NCI-H1048 (cell line): ENCODE measurements around the gene RPS6KA2.
"Not testable (repeated sequence)": the region's sequence is repeated elsewhere in the genome, so short reads cannot be mapped to it uniquely, and the experiment has no call there.

ENCODE experiments used
- DNase-seq: peaks from one replicate; lab custom pipeline; 2025; lab: John Stamatoyannopoulos, UW

RPS6KA2 gene

GRCh38 chr6:166635013-166635970 lies 8.2 kb upstream of the RPS6KA2 start:
- DNase-seq = no peak

DNA sequence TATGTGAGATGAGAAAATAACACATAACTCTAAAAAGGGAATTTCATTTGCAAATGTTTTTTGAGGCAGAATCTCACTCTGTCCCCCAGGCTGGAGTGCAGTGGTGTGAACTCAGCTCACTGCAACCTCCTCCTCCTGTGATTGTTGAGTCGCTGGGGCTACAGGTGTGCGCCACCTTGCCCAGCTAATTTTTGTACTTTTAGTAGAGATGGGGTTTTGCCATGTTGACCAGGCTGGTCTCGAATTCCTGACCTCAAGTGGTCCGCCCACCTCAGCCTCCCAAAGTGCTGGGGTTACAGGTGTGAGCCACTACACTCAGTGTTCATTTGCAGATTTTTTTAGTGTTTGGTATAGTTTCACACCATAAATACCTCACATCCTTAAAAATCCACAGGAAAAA lies 7.5 kb upstream of the RPS6KA2 start:
- DNase-seq = not testable (repeated sequence)

- no peak for DNase-seq
Measured at GRCh38 chr6:166633732-166634535, 6.9 kb upstream of the RPS6KA2 start.

GRCh38 chr6:166632731-166633130 lies 5.7 kb upstream of the RPS6KA2 start:
- DNase-seq = no peak

DNA sequence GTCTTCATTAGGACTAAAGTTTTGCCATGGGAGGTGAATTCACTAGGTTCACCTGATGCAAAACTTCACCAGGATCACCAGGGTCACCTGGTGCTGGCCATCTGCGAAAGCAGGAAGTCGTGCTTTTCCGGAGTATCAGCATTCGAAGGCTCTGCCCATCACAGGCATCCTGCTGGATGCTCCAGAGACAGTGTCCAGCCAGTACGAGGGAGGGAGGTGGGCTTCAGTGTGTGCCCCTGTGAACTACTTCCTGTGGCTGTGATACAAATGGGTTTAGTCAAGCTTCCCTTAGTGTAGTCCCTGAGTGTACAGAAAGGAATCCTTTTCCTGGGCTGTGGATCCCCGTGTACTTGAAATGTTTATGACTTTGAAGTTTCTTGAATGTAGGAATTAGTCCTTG lies 3.4 kb upstream of the RPS6KA2 start:
- DNase-seq = no peak

DNA sequence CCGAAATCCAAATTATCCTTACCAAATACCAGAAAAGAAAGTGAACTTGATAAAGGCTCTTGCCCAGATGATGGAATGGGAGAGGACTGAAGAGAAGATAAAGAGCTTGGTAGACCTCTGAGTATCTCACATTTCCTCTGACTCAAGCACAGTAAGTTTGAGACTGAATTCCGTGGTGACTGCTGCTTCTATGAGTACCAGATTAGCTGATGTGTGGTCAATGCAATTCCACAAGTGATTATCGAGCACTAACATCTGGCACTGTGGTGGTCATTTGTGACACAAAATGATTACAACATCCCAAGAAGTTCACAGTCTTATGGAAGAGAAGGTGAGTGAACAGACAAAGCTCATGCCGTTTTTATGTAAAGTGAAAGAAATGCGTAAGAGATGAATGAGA lies 2.6 kb upstream of the RPS6KA2 start:
- DNase-seq = no peak

DNA sequence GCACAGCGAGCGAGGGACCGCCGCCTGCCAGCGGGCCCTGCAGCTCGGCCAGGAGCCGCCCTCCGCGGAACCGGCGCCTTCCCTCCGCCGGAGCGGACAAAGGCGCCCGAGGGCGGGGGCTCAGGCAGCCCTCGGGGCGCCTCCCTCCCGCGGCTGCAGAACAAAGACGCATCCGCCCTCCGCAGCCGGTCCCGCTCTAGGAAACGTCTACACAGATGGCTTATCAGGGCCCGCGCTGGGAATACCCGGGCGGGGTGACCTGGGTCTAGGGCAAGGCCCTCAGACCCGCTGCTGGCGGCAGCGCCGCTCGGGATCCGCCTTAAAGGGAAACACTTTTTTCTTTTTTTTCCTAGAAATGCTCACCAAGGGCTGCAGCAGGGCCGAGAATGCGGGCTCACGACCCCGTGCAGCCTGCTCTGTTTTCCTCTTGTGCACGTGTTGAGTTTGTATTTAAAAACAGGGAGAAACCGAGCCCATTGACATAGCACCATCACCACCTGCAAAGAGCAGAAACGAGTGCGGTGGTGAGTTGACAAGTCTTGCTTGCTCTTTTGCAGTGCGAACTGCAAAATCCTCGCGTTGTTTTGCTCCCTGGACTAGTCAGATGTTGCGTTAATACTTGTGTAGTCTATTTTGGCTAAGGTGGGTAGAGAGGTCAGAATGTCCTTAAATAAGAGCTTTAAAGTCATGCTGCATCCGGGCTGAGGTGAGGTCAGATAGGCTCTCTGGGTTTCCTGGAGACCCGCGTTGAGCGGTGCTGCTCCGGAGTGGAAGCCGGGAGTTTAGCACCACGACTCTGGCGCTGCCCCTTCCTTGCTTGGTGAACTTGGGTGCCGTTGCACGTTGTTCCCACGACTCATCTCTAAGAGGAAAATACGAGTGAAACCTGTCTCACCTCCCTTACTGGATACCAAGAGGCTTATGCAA lies 1.1 kb upstream of the RPS6KA2 start:
- DNase-seq = no peak

GRCh38 chr6:166626177-166627032 lies 646 bp downstream of the RPS6KA2 start:
- no peak for DNase-seq

DNA sequence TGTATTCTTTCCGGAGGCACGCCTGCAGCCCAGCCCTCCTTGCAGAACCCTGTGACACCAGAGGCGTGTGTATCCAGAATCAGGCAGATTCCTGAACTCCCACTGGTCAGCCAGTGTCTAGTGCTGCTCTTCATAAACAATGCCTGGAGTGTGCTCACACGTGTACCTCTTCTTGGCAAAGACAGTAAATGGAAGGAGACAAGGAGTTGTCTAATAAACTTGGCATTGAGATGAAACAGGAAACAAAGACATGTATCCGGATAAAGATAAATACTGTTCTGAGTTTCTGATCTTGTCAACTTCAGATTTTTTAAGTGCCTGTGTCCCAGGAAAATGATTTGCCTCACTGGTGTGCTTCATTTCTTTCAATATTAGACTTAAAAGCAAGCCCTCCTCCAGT lies 1.7 kb downstream of the RPS6KA2 start:
- DNase-seq = no peak

DNA sequence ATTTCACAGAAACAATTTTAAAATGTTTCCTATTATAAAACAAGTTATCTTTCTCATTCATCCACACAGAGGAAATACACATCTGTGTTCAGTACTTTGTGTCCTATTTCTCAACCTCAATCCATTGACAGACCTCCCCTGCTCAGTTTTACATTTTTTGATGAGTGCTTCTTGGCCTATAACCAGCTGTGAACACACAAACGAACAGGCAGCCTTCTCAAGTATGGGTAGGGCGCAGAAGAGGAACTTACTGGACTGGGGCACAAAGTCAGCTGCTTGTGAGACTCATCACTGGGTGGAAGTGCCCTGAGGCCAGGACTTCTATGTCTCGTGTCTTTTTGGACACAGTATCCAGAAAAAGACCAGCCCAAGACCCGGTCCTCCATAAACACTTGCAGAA lies 2.8 kb downstream of the RPS6KA2 start:
- no peak for DNase-seq

DNA sequence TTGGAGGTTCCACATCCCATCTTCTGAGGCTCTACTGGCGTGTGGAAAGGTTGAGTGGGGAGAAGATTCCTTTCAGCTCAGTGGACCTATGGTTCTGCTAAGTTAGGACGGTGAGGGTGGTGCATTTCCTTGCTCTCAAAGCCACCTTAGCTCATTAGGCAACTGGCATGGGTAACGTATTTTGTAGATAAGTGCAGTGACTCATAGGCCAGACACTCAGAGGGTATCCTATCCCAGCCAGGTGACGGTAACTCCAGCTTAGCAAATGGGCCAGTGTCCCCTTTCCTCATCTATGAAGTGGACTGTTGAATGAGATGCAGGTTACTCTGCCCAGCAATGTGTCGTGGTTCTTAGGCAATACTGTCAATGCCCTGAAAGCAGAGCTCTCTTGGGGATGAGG lies 3.7 kb downstream of the RPS6KA2 start:
- DNase-seq = no peak

DNA sequence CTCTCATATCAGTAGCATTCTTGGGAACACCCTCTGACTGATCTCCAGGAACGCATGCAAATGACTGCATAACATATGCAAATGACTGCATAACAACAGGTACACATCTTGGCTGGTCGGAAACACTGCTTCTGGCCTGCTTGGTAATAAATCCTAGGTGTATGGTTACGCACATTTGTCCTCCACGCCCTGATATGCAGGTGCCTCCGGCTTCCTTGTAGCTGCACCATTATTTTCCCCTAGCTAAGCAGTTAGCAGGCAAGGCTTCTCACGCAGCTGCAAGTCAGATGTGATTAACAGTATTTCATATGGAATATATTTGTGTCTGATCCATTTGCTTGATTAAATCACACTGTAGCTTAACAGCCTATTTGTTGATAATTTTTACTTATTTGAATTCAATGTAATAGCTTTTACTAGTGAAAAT lies 5.9 kb downstream of the RPS6KA2 start:
- DNase-seq = peak; percentile 79

DNA sequence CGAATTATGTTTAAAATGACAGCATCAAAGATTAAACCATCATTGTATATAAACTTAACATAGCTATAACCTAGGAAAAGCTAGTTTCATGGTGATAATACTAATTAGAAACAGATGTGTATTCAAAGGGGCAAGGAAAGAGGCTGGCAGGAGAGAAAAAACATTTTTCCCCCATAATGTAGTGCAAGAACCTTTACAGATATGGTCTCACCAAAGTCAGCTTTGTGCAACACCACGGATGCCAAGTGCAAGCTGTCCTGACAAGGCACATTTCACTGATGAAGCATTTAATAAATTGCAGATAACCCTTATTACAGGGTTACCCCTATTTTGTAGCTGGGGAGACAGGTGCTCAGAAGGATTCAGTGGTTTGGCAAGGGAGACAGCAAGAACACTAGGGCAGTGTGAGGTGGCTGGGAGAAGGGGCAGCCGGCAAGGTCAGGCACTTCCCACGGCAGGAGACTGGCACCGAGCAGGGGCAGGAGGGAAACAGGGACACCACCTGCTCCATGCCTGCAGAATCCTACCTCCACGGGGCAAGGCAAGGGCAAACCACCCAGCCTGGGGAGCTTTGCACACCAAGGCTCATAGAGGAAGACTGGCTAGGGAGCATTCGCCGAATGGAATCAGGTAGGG lies 6.5 kb downstream of the RPS6KA2 start:
- no peak for DNase-seq

GRCh38 chr6:166619912-166620311 lies 7.1 kb downstream of the RPS6KA2 start:
- no peak for DNase-seq

GRCh38 chr6:166618866-166619761 lies 7.9 kb downstream of the RPS6KA2 start:
- DNase-seq = no peak

DNA sequence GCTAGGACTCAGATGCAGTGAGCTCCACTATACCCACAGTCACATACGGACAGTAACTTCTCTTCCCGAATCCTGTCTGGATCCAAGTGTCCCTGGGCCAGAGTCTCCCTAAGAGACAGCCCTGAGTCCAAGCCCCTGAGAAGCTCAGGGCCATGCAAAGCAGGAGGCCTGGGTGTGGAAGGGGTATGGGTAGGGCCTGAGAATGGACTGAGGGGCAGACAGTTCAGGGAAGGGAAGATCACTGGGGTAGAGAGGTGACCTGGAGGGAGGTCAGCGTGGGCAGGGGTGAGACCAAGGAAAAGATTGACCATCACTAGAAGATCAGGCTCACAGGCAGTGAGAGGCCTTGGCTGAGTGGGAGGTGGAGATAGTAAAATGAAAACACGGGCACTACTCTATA lies 8.8 kb downstream of the RPS6KA2 start:
- DNase-seq = no peak

DNA sequence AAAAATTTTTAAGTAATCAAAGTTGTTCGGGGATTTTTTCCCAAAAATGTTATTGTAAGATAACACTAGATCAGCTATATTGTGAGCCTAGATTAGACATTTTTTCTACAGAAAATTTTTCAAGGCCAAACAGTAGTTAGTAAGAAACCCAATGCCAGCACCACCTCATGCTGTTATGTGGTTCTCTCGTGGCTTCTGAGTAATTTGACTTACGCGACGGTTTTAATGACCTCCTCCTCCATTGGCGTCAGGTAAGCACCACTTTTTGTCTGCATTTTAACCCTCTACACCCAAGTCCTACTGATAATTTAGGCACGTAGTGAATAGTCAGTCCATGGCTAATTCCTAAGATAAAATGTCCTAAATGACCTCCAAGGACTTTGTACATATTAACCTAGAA lies 9.7 kb downstream of the RPS6KA2 start:
- DNase-seq = no peak

GRCh38 chr6:166616261-166617238 lies 10.5 kb downstream of the RPS6KA2 start:
- DNase-seq = no peak
